CD4-positive, alpha-beta T cell treated with Interleukin-2 at 100 ng/mL for 4 hours (primary cell): Measurements from ENCODE around the gene STK17B.
"Not testable (repeated sequence)": the region's sequence is repeated elsewhere in the genome, so short reads cannot be mapped to it uniquely, and the experiment has no call there.

Source experiments
- DNase-seq: peaks from one replicate; pipeline ENCODE4 v3.0.0-alpha.2; 2020; ENCODE audit warnings: low spot score

STK17B gene

GRCh38 chr2:196112418-196113034 is 58.9 kb downstream of the STK17B start:
- no peak for DNase-seq

- DNase-seq, result no peak
Observed at GRCh38 chr2:196108604-196109003, 62.8 kb downstream of the STK17B start.

GRCh38 chr2:196105951-196106350 is 65.4 kb downstream of the STK17B start:
- no peak for DNase-seq

GRCh38 chr2:196104066-196104465 is 67.3 kb downstream of the STK17B start:
- DNase-seq, result no peak

GRCh38 chr2:196103626-196104025 is 67.8 kb downstream of the STK17B start:
- no peak for DNase-seq

GRCh38 chr2:196101325-196101991 is 69.9 kb downstream of the STK17B start:
- peak; percentile 22 for DNase-seq

GRCh38 chr2:196099916-196100315 is 71.5 kb downstream of the STK17B start:
- DNase-seq, result no peak

- no peak for DNase-seq
Observed at GRCh38 chr2:196097864-196098660, 73.3 kb downstream of the STK17B start.

- DNase-seq, result no peak
Observed at GRCh38 chr2:196096982-196097745, 74.2 kb downstream of the STK17B start.

- DNase-seq, result no peak
Observed at GRCh38 chr2:196096264-196096663, 75.1 kb downstream of the STK17B start.

- not testable (repeated sequence) for DNase-seq
Observed at GRCh38 chr2:196089448-196089847, 81.9 kb downstream of the STK17B start.

- DNase-seq, result no peak
Observed at GRCh38 chr2:196088203-196088602, 83.2 kb downstream of the STK17B start.

- no peak for DNase-seq
Observed at GRCh38 chr2:196086517-196087368, 84.6 kb downstream of the STK17B start.

- DNase-seq, result no peak
Observed at GRCh38 chr2:196083601-196084000, 87.8 kb downstream of the STK17B start.
